SK-N-SH (cell line): ENCODE measurements around the gene CDK6. TPM values are rescaled to one million over a fixed set of nuclear protein-coding genes. Genes with fewer than 3 reads are reported as not detected.

ENCODE experiments used
- CTCF ChIA-PET: fragments of 300-600, 350-600 bp; formaldehyde crosslinking; extraction: SDS; loops from one replicate; lab custom pipeline; 2021; lab: Yijun Ruan, JAX
- POLR2A ChIA-PET: fragments of 350-600 bp; sonication (Branson Sonifier 250); formaldehyde crosslinking; extraction: SDS; loops from one replicate; lab custom pipeline; 2020; ENCODE audit warnings: antibody characterized with exemption, inconsistent platforms; lab: Yijun Ruan, JAX
- DNase-seq: peaks from one replicate; pipeline ENCODE4 v3.0.0; 2012
- H2AFZ ChIP-seq: fragments of 200-600 bp; sonication (generic); 2 replicates; pipeline ENCODE4 v1.8.1; 2016; ENCODE audit warnings: antibody characterized with exemption, mild to moderate bottlenecking, low read depth
- H3F3A ChIP-seq: fragments of 200-600 bp; sonication (generic); replicated peaks from 2 replicates; pipeline ENCODE3; 2016; ENCODE audit warnings: antibody characterized with exemption, mild to moderate bottlenecking; ENCODE audit not compliant: insufficient read depth
- H3K27ac ChIP-seq, 2 experiments: fragments of 200-500 bp in 1 of 2; fragments of 200-600 bp in 1 of 2; sonication (Bioruptor generic) in 1 of 2; sonication (generic), shearing (Covaris generic) in 1 of 2; 2 replicates each; pipeline versions ENCODE4 v1.5.1 to v1.6.1; 2014 to 2016; ENCODE audit warnings: low read depth in 2 of 2, inconsistent platforms in 1 of 2, low read length in 1 of 2, mild to moderate bottlenecking in 1 of 2, mixed read lengths in 1 of 2
- H3K27me3 ChIP-seq: fragments of 200-600 bp; sonication (generic), shearing (Covaris generic); 2 replicates; pipeline ENCODE4 v1.6.1; 2016; ENCODE audit warnings: mixed run types; ENCODE audit not compliant: insufficient read depth
- H3K36me3 ChIP-seq, 2 experiments: fragments of 200-500 bp in 1 of 2; fragments of 200-600 bp in 1 of 2; sonication (Bioruptor generic) in 1 of 2; sonication (generic) in 1 of 2; replicated peaks in 1 of 2; 2 replicates each; pipeline versions ENCODE3 to v1.5.1; 2014 to 2016; ENCODE audit warnings: low read length in 1 of 2, mild to moderate bottlenecking in 1 of 2; ENCODE audit not compliant: insufficient read depth in 2 of 2, control insufficient read depth in 1 of 2
- H3K4me1 ChIP-seq, 2 experiments: fragments of 200-500 bp in 1 of 2; fragments of 200-600 bp in 1 of 2; sonication (Bioruptor generic) in 1 of 2; sonication (generic), shearing (Covaris generic) in 1 of 2; 2 replicates each; pipeline versions ENCODE4 v1.5.1 to v1.6.1; 2014 to 2016; ENCODE audit warnings: low read depth in 1 of 2, low read length in 1 of 2, mixed run types in 1 of 2; ENCODE audit not compliant: insufficient read depth in 2 of 2, control insufficient read depth in 1 of 2
- H3K4me2 ChIP-seq: fragments of 200-600 bp; sonication (generic), shearing (Covaris generic); 2 replicates; pipeline ENCODE4 v1.6.1; 2017; ENCODE audit warnings: mixed run types
- H3K4me3 ChIP-seq, 2 experiments: fragments of 200-500 bp in 1 of 2; fragments of 200-600 bp in 1 of 2; sonication (Bioruptor generic) in 1 of 2; sonication (generic), shearing (Covaris generic) in 1 of 2; 2 replicates each; pipeline versions ENCODE4 v1.5.1 to v1.8.1; 2014 to 2016; ENCODE audit warnings: low read depth in 2 of 2, inconsistent platforms in 1 of 2, low read length in 1 of 2, mild to moderate bottlenecking in 1 of 2, mixed read lengths in 1 of 2, moderate library complexity in 1 of 2
- H3K79me2 ChIP-seq: fragments of 200-600 bp; sonication (generic); 2 replicates; pipeline ENCODE4 v1.8.1; 2017; ENCODE audit warnings: mild to moderate bottlenecking; ENCODE audit not compliant: insufficient read depth
- H3K9ac ChIP-seq: fragments of 200-600 bp; sonication (generic); 2 replicates; pipeline ENCODE4 v1.6.1; 2017; ENCODE audit warnings: mixed run types
- H3K9me2 ChIP-seq: fragments of 200-600 bp; sonication (generic); 2 replicates; pipeline ENCODE4 v1.6.1; 2017; ENCODE audit warnings: mixed run types
- H3K9me3 ChIP-seq: fragments of 200-600 bp; sonication (generic); 2 replicates; pipeline ENCODE4 v1.6.1; 2017; ENCODE audit warnings: mixed run types, mild to moderate bottlenecking, moderate library complexity
- H4K20me1 ChIP-seq: fragments of 200-600 bp; sonication (generic); 2 replicates; pipeline ENCODE4 v1.6.1; 2017; ENCODE audit warnings: mild to moderate bottlenecking, mixed run types; ENCODE audit not compliant: insufficient read depth
- CHD2 ChIP-seq: fragments of 150-350 bp; IDR thresholded peaks from 2 replicates; pipeline ENCODE4 v1.6.1; 2018; ENCODE audit warnings: low read length; ENCODE audit not compliant: partially characterized antibody
- CTCF ChIP-seq: fragments of 200-600 bp; sonication (generic); IDR thresholded peaks from 2 replicates; pipeline ENCODE4 v1.6.1; 2017; ENCODE audit warnings: antibody characterized with exemption, mild to moderate bottlenecking, moderate library complexity
- FOXM1 ChIP-seq: IDR thresholded peaks from 2 replicates; pipeline ENCODE4 v1.4.0; 2012; ENCODE audit warnings: low read depth, mild to moderate bottlenecking
- JUND ChIP-seq: IDR thresholded peaks from 2 replicates; pipeline ENCODE4 v1.4.0; 2012
- MAX ChIP-seq: IDR thresholded peaks from 2 replicates; pipeline ENCODE4 v1.4.0; 2012; ENCODE audit warnings: low read depth
- MEF2A ChIP-seq: IDR thresholded peaks from 2 replicates; pipeline ENCODE4 v1.4.0; 2012; ENCODE audit warnings: low read depth, borderline replicate concordance
- NRF1 ChIP-seq: IDR thresholded peaks from 2 replicates; pipeline ENCODE4 v1.6.1; 2012; ENCODE audit warnings: low read depth, mild to moderate bottlenecking, low read length
- POLR2AphosphoS5 ChIP-seq: IDR thresholded peaks from 2 replicates; pipeline ENCODE4 v1.6.1; 2012; ENCODE audit warnings: low read depth, low read length
- RAD21 ChIP-seq: IDR thresholded peaks from 2 replicates; pipeline ENCODE4 v1.6.1; 2012; ENCODE audit warnings: mild to moderate bottlenecking, low read length
- RCOR1 ChIP-seq: fragments of 150-350 bp; IDR thresholded peaks from 2 replicates; pipeline ENCODE4 v1.6.1; 2017; ENCODE audit warnings: antibody characterized with exemption, low read length
- TCF12 ChIP-seq: IDR thresholded peaks from 2 replicates; pipeline ENCODE4 v1.4.0; 2012
- TEAD4 ChIP-seq: IDR thresholded peaks from 2 replicates; pipeline ENCODE4 v1.4.0; 2012; ENCODE audit warnings: mild to moderate bottlenecking, borderline replicate concordance; ENCODE audit not compliant: insufficient read depth
- WGBS: methylation state at CpG from one replicate; pipeline ENCODE4 v1.1.6; 2017; ENCODE audit warnings: low lambda C conversion rate; 5-methylcytosine and 5-hydroxymethylcytosine counted together
- polyA plus RNA-seq, 3 experiments: library from polyadenylated mRNA; depleted of rRNA; stranded (reverse); fragments of >200 nt; gene quantifications; 2 replicates each; pipeline ENCODE4 v1.2.3, GENCODE V29; 2012

The CDK6 gene
- polyA plus RNA-seq, 1 of the 3 experiments (the other 2 are of a cell fraction), result 30.3 TPM

GRCh38 chr7:92806496-92806895 lies 29.9 kb downstream of the CDK6 start:
- DNase-seq, result no peak
- Histone ChIP-seq H3K4me3 (no peak overlapping the region), H3K27me3 (no peaks in the 10 kb centered on the region), H3K9ac (no peak overlapping the region), H2AFZ (no peak overlapping the region), H3K36me3 (peaks cover 31 to 51% of the 10 kb centered on the region in 2 experiments), H3K9me3 (no peaks in the 10 kb centered on the region), H3K27ac (no peak overlapping the region), H4K20me1 (peaks cover 31% of the 10 kb centered on the region), H3K4me1 (peaks cover 18 to 28% of the 10 kb centered on the region in 2 experiments), H3K9me2 (no peaks in the 10 kb centered on the region), H3K4me2 (no peak overlapping the region), H3K79me2 (peaks cover 100% of the 10 kb centered on the region), H3F3A (peaks cover 31% of the 10 kb centered on the region)
- ChIA-PET CTCF (interaction anchor here (1.1 to 1.8 kb wide), 2 partner anchors 11 to 26 kb away, joined by 3 to 6 read pairs; no protein-coding TSS in a partner anchor), POLR2A (no interaction called here)
- WGBS, result 96% methylated on average over 6 of the region's 6 CpGs
- TF ChIP-seq RAD21 (no peak), TCF12 (no peak)
- TF ChIP-seq, all 33 proteins: peak for 0

GRCh38 chr7:92802406-92802805 lies 34.0 kb downstream of the CDK6 start:
- Histone ChIP-seq H3K27me3 (no peaks in the 10 kb centered on the region), H3K4me2 (no peak overlapping the region), H3K27ac (no peak overlapping the region), H3K9me2 (no peaks in the 10 kb centered on the region), H3K36me3 (peaks cover 33 to 45% of the 10 kb centered on the region in 2 experiments), H4K20me1 (peaks cover 69% of the 10 kb centered on the region), H3K79me2 (peaks cover 99% of the 10 kb centered on the region), H3K9me3 (no peaks in the 10 kb centered on the region), H3K4me3 (no peak overlapping the region), H3F3A (peaks cover 19% of the 10 kb centered on the region), H2AFZ (no peak overlapping the region), H3K9ac (no peak overlapping the region), H3K4me1 (peaks cover 19 to 21% of the 10 kb centered on the region in 2 experiments)
- CTCF ChIA-PET, result interaction anchor here (0.7 to 1.6 kb wide), 3 partner anchors 11 to 87 kb away, joined by 3 to 4 read pairs (median 3); no protein-coding TSS in a partner anchor
- 95% methylated on average over 4 of the region's 4 CpGs for whole genome bisulfite sequencing
- DNase-seq, result no peak
- TF ChIP-seq TEAD4, result no peak
- TF ChIP-seq JUND, result no peak
- no peak for TF ChIP-seq MEF2A
- no peak for TF ChIP-seq RCOR1
- no peak for TF ChIP-seq POLR2AphosphoS5
- TF ChIP-seq CHD2, result no peak
- TF ChIP-seq NRF1, result no peak
- no peak for TF ChIP-seq MAX
- TF ChIP-seq FOXM1, result no peak
- no peak for TF ChIP-seq CTCF
- POLR2A ChIA-PET, result no interaction called here
